ENCODE results near the gene VMP1. TPM values are rescaled to one million over a fixed set of nuclear protein-coding genes. Genes with fewer than 3 reads are reported as not detected.
"Not testable (repeated sequence)": the region's sequence is repeated elsewhere in the genome, so short reads cannot be mapped to it uniquely, and the experiment has no call there.

VMP1 gene
- total and polyA plus RNA-seq, 12 donors, result 52.4 to 335 (median 130) TPM

- peaks cover 28 to 35% of the 10 kb centered on the region in 2 donors for H3K4me1 ChIP-seq (replicated peaks in 1 of 2)
- peaks cover 0 to 27% of the 10 kb centered on the region in 2 donors for H3K36me3 ChIP-seq (replicated peaks in 1 of 2)
- TF ChIP-seq, protein P1, sequence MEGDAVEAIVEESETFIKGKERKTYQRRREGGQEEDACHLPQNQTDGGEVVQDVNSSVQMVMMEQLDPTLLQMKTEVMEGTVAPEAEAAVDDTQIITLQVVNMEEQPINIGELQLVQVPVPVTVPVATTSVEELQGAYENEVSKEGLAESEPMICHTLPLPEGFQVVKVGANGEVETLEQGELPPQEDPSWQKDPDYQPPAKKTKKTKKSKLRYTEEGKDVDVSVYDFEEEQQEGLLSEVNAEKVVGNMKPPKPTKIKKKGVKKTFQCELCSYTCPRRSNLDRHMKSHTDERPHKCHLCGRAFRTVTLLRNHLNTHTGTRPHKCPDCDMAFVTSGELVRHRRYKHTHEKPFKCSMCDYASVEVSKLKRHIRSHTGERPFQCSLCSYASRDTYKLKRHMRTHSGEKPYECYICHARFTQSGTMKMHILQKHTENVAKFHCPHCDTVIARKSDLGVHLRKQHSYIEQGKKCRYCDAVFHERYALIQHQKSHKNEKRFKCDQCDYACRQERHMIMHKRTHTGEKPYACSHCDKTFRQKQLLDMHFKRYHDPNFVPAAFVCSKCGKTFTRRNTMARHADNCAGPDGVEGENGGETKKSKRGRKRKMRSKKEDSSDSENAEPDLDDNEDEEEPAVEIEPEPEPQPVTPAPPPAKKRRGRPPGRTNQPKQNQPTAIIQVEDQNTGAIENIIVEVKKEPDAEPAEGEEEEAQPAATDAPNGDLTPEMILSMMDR (IDR thresholded peaks at IDR 0.05), result peak in 1 of 6 experiments; percentile 5
- peak; percentile 22 to 63 for TF ChIP-seq POLR2A (IDR thresholded peaks at IDR 0.05)
- intact Hi-C loops (cut with DNase I); H3K9me3 ChIP-seq (replicated peaks in 1 of 3); H3K27me3 ChIP-seq: not testable (repeated sequence)
- 51 to 61% (median 56%) methylated on average over 7 of the region's 7 CpGs for WGBS, 4 donors
- peak overlapping the region; percentile 47 to 99 (median 96) for H3K27ac ChIP-seq
- peak in 1 of 7 donors; percentile 41 for DNase-seq
- H3K4me3 ChIP-seq, result peak overlapping the region in 2 of 4 donors; percentile 8 to 81
Observed at GRCh38 chr17:59841091-59841881, 133.8 kb downstream of the VMP1 start.

DNA sequence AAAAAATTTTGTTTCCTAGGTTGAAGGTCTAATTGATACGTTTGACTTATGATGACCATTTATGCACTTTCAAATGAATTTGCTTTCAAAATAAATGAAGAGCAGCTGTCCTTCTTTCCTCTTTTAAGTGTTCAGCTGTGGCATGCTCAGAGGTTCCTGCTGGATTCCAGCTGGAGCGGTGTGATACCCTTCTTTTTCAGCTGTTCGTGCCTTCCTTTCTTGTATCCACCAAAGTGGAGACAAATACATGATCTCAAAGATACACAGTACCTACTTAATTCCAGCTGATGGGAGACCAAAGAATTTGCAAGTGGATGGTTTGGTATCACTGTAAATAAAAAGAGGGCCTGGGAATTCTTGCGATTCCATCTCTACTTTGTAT, 134.4 kb downstream of the VMP1 start:
- H3K27ac ChIP-seq, result peak overlapping the region in 4 of 5 donors; percentile 22 to 99 (median 96)
- WGBS, 4 donors, result 75 to 78% (median 77%) methylated on average over 4 of the region's 4 CpGs
- H3K4me1 ChIP-seq (replicated peaks in 1 of 2), result peaks cover 29 to 35% of the 10 kb centered on the region in 2 donors
- H3K36me3 ChIP-seq (replicated peaks in 1 of 2), result peaks cover 0 to 27% of the 10 kb centered on the region in 2 donors
- H3K27me3 ChIP-seq; H3K9me3 ChIP-seq (replicated peaks in 1 of 3); intact Hi-C loops (cut with DNase I): not testable (repeated sequence)
- peak in 1 of 7 donors; percentile 40 for DNase-seq
- H3K4me3 ChIP-seq, result peak overlapping the region in 1 of 4 donors; percentile 81

- Histone ChIP-seq H3K27me3 (no peaks in the 10 kb centered on the region), H3K4me3 (no peak overlapping the region), H3K4me1 (replicated peaks in 1 of 2) (peaks cover 32 to 41% of the 10 kb centered on the region in 2 donors), H3K9me3 (replicated peaks in 1 of 3) (no peaks in the 10 kb centered on the region), H3K36me3 (replicated peaks in 1 of 2) (peaks cover 0 to 27% of the 10 kb centered on the region in 2 donors), H3K27ac (peak overlapping the region in 3 of 5 donors; percentile 10 to 97 (median 65))
- TF ChIP-seq, protein P1 (IDR thresholded peaks at IDR 0.05), result no peak
- peak; percentile 26 to 91 for TF ChIP-seq POLR2A (IDR thresholded peaks at IDR 0.05)
- peak in 5 of 7 donors; percentile 62 to 69 (median 65) for DNase-seq
- 79 to 94% (median 86%) methylated on average over 13 of the region's 13 CpGs for WGBS, 4 donors
- intact Hi-C loops (cut with DNase I), result no loop called here
Observed at GRCh38 chr17:59842901-59843652, 135.6 kb downstream of the VMP1 start.

- intact Hi-C loops (cut with DNase I), result no loop called here
- WGBS, 4 donors, result 74 to 85% (median 78%) methylated on average over 3 of the region's 3 CpGs
- Histone ChIP-seq H3K4me3 (no peak overlapping the region), H3K4me1 (replicated peaks in 1 of 2) (peaks cover 32 to 44% of the 10 kb centered on the region in 2 donors), H3K9me3 (replicated peaks in 1 of 3) (no peaks in the 10 kb centered on the region), H3K27me3 (no peaks in the 10 kb centered on the region), H3K36me3 (replicated peaks in 1 of 2) (peaks cover 0 to 16% of the 10 kb centered on the region in 2 donors), H3K27ac (peak overlapping the region in 4 of 5 donors; percentile 71 to 97 (median 78))
- DNase-seq, result peak in 1 of 7 donors; percentile 53
- TF ChIP-seq, protein P1 (IDR thresholded peaks at IDR 0.05), result no peak
- no peak for TF ChIP-seq POLR2A (IDR thresholded peaks at IDR 0.05)
Observed at GRCh38 chr17:59844884-59845594, 137.6 kb downstream of the VMP1 start.
